Adrenal gland (tissue), 5 donors: ENCODE data around the gene KCNMB1.

ENCODE experiments used
- POLR2A ChIP-seq, 2 donors: fragments of 450-650 bp; IDR thresholded peaks; one replicate each; pipeline ENCODE4 v1.6.1; 2017; ENCODE audit warnings: antibody characterized with exemption in 2 of 2, mild to moderate bottlenecking in 2 of 2, moderate library complexity in 1 of 2
- TF ChIP-seq, protein P1 (sequence below), 6 experiments: fragments of 450-650 bp in 4 of 6; fragments of 200-600 bp in 2 of 6; sonication (generic) in 1 of 6; IDR thresholded peaks; 1 replicate in 5 of 6; 2 replicates in 1 of 6; pipeline versions ENCODE4 v1.5.1 to v1.8.0; 2016 to 2021; ENCODE audit warnings: antibody characterized with exemption in 6 of 6, mild to moderate bottlenecking in 2 of 6, moderate library complexity in 1 of 6
- donor health status: DM: no; HTN: no; CAD: no.

DNA sequence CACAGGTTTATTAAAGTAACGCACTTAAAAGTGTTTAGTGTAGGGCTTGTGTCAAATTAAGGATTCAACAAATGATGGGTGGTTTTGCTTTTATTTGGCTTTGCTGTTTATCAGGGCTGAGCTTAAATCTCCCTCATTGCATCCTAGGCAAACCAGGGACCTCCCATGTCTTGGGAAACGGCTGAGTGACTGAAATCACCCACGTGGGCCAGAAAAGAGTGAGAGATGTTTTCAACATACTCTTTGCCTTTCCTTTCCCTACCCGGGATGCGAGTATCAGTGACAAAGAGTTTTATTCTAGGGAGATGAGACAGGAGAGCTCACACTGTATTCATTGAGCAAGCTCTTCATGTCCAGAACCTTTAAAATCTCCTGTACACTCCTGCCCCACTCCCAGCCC, 23.3 kb downstream of the KCNMB1 start:
- TF ChIP-seq, protein P1, sequence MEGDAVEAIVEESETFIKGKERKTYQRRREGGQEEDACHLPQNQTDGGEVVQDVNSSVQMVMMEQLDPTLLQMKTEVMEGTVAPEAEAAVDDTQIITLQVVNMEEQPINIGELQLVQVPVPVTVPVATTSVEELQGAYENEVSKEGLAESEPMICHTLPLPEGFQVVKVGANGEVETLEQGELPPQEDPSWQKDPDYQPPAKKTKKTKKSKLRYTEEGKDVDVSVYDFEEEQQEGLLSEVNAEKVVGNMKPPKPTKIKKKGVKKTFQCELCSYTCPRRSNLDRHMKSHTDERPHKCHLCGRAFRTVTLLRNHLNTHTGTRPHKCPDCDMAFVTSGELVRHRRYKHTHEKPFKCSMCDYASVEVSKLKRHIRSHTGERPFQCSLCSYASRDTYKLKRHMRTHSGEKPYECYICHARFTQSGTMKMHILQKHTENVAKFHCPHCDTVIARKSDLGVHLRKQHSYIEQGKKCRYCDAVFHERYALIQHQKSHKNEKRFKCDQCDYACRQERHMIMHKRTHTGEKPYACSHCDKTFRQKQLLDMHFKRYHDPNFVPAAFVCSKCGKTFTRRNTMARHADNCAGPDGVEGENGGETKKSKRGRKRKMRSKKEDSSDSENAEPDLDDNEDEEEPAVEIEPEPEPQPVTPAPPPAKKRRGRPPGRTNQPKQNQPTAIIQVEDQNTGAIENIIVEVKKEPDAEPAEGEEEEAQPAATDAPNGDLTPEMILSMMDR (IDR thresholded peaks at IDR 0.05) = no peak
- no peak for TF ChIP-seq POLR2A (IDR thresholded peaks at IDR 0.05)
